Transverse colon (tissue), 4 donors: ENCODE results near the gene SNAP25.

Experiments
- EP300 ChIP-seq: sonication (generic); formaldehyde crosslinking; IDR thresholded peaks from one replicate; pipeline ENCODE4 v1.6.1; 2017; ENCODE audit warnings: antibody characterized with exemption, low read depth
- POLR2A ChIP-seq: fragments of 450-650 bp; IDR thresholded peaks from one replicate; pipeline ENCODE4 v1.6.1; 2016; ENCODE audit warnings: antibody characterized with exemption, mild to moderate bottlenecking, moderate library complexity
- POLR2AphosphoS5 ChIP-seq, 3 donors: sonication (generic); formaldehyde crosslinking; IDR thresholded peaks; one replicate each; pipeline ENCODE4 v1.6.1; 2016; ENCODE audit warnings: antibody characterized with exemption in 3 of 3
- TF ChIP-seq, protein P1 (sequence below), 5 experiments: fragments of 200-600 bp in 3 of 5; fragments of 450-650 bp in 2 of 5; sonication (generic) in 3 of 5; IDR thresholded peaks; 1 replicate in 2 of 5; 2 replicates in 3 of 5; pipeline ENCODE4 v1.5.1; 2016 to 2017; ENCODE audit warnings: antibody characterized with exemption in 5 of 5, inconsistent platforms in 3 of 5, mild to moderate bottlenecking in 2 of 5, moderate library complexity in 1 of 5

DNA sequence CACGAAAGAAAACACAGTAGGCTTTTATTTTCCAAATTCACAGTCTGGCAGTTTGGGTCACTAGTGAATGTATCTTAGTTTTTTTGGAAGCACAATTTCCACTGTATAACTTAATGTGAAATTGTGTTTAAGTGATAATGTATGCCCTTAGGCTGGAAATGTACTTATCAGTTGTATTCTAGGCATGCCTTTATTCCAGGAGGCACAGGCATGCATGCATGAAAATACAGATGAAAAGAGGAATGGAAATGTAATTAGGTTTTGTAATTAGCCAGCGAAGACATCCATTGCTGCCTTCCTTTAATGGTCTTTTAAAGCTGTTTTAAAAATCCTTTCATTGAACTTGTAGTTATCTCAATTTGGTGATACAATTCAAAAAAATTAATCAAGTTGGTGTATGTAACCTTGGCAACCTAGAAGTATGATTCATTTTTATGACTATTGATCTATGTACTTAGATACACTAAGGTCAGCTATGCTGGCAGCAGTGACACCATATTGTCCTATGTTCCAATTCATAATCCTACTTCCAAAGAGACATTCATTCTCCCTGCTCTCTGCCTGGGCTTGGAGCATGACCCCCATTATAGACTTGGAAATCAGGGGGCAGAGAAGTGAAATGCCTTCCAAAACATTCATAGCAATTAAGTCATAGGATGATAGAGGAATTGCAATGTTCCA is 73.1 kb downstream of the SNAP25 start:
- TF ChIP-seq, protein P1, sequence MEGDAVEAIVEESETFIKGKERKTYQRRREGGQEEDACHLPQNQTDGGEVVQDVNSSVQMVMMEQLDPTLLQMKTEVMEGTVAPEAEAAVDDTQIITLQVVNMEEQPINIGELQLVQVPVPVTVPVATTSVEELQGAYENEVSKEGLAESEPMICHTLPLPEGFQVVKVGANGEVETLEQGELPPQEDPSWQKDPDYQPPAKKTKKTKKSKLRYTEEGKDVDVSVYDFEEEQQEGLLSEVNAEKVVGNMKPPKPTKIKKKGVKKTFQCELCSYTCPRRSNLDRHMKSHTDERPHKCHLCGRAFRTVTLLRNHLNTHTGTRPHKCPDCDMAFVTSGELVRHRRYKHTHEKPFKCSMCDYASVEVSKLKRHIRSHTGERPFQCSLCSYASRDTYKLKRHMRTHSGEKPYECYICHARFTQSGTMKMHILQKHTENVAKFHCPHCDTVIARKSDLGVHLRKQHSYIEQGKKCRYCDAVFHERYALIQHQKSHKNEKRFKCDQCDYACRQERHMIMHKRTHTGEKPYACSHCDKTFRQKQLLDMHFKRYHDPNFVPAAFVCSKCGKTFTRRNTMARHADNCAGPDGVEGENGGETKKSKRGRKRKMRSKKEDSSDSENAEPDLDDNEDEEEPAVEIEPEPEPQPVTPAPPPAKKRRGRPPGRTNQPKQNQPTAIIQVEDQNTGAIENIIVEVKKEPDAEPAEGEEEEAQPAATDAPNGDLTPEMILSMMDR (IDR thresholded peaks at IDR 0.05): no peak
- TF ChIP-seq POLR2A: no peak
- TF ChIP-seq EP300: no peak
- TF ChIP-seq POLR2AphosphoS5 (IDR thresholded peaks at IDR 0.05): no peak
